NCI-H748 treated with DMSO at 0.1 percent for 48 hours (cell line): Measurements from ENCODE around the gene TSPAN9.
A peak's percentile ranks its signal among the peaks of the same experiment; 100 is the strongest.

Experiments used
- DNase-seq: peaks from one replicate; lab custom pipeline; 2025; lab: John Stamatoyannopoulos, UW

Gene TSPAN9

GRCh38 chr12:3275171-3276041, 198.2 kb downstream of the TSPAN9 start:
- peak; percentile 12 for DNase-seq

GRCh38 chr12:3276226-3276625, 199.0 kb downstream of the TSPAN9 start:
- DNase-seq = no peak

GRCh38 chr12:3277306-3277943, 200.2 kb downstream of the TSPAN9 start:
- no peak for DNase-seq

- DNase-seq = no peak
Measured at GRCh38 chr12:3278681-3279414, 201.7 kb downstream of the TSPAN9 start.

- no peak for DNase-seq
Measured at GRCh38 chr12:3279415-3279780, 202.2 kb downstream of the TSPAN9 start.

- DNase-seq = no peak
Measured at GRCh38 chr12:3279832-3280231, 202.7 kb downstream of the TSPAN9 start.

- no peak for DNase-seq
Measured at GRCh38 chr12:3280967-3281366, 203.8 kb downstream of the TSPAN9 start.

- no peak for DNase-seq
Measured at GRCh38 chr12:3281588-3282383, 204.6 kb downstream of the TSPAN9 start.

- DNase-seq = no peak
Measured at GRCh38 chr12:3282384-3282670, 205.1 kb downstream of the TSPAN9 start.

GRCh38 chr12:3283137-3283680, 206.0 kb downstream of the TSPAN9 start:
- no peak for DNase-seq

- no peak for DNase-seq
Measured at GRCh38 chr12:3284405-3284804, 207.2 kb downstream of the TSPAN9 start.

- no peak for DNase-seq
Measured at GRCh38 chr12:3285570-3285969, 208.4 kb downstream of the TSPAN9 start.

- DNase-seq = no peak
Measured at GRCh38 chr12:3288690-3289089, 211.5 kb downstream of the TSPAN9 start.

- no peak for DNase-seq
Measured at GRCh38 chr12:3289702-3290101, 212.5 kb downstream of the TSPAN9 start.

- DNase-seq = no peak
Measured at GRCh38 chr12:3291939-3292338, 214.8 kb downstream of the TSPAN9 start.

- no peak for DNase-seq
Measured at GRCh38 chr12:3292677-3293412, 215.7 kb downstream of the TSPAN9 start.

GRCh38 chr12:3293446-3294161, 216.4 kb downstream of the TSPAN9 start:
- no peak for DNase-seq

GRCh38 chr12:3294481-3294911, 217.3 kb downstream of the TSPAN9 start:
- DNase-seq = no peak

- no peak for DNase-seq
Measured at GRCh38 chr12:3295225-3295624, 218.0 kb downstream of the TSPAN9 start.

- no peak for DNase-seq
Measured at GRCh38 chr12:3295646-3296408, 218.6 kb downstream of the TSPAN9 start.
